Erythroblast (primary cell): Measurements from ENCODE around the gene LEPR.

Experiments used
- GATA1 ChIP-seq: IDR thresholded peaks from 2 replicates; pipeline ENCODE4 v1.6.1; 2011; ENCODE audit warnings: low read depth, mild to moderate bottlenecking, control low read depth, low read length, moderate library complexity
- POLR2A ChIP-seq: IDR thresholded peaks from 2 replicates; pipeline ENCODE4 v1.6.1; 2011; ENCODE audit warnings: mild to moderate bottlenecking, low read length

GRCh38 chr1:65420590-65421350 is at the start of gene LEPR, which contains the start of gene LEPROT:
- peak; percentile 83 for TF ChIP-seq POLR2A
- no peak for TF ChIP-seq GATA1
